SK-MEL-5 (cell line): ENCODE results near the gene TSHZ3. TPM values are rescaled to one million over a fixed set of nuclear protein-coding genes. Genes with fewer than 3 reads are reported as not detected.

Experiments
- DNase-seq: peaks from one replicate; pipeline ENCODE4 v3.0.0-alpha.2; 2016; ENCODE audit warnings: low read depth, low spot score
- in situ Hi-C: cut with HindIII; loops from 2 replicates; pipeline ENCODE4 v1.10.0; 2016; ENCODE audit warnings: low sequenced_read_pairs, high pct_unique_total_duplicates, low pct_unique_long_range_greater_than_20kb
- total RNA-seq: library from RNA; depleted of rRNA; stranded (reverse); fragments of >200 nt; shearing (Covaris generic); gene quantifications from 2 replicates; pipeline ENCODE4 v1.2.3, GENCODE V29; 2014

Gene TSHZ3
- total RNA-seq, 1 experiment from 2014 or later = 2.5 TPM

DNA sequence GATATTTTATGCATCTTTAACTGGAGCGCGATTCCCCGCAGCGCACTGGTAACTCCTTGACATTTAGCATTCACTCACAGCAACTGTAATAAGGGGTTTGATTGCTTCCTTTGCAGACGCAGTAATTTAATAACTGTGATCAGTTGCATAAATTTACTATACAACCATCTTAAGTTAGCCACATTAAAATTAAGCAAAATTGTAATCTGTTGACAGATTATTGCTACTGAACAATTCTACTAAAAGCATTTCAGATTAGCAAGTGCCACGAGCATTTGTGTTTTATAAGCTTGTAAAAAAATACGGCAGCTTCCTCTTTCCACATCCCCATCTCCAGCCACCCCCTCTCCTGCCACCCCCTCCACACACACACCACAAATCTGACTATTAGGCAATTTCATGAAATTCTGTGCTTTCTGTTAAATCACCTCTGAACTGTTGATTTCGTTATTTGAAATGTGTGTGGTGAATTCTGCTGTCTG lies 44.4 kb downstream of the TSHZ3 start:
- in situ Hi-C loops = no loop called here
- DNase-seq = no peak

DNA sequence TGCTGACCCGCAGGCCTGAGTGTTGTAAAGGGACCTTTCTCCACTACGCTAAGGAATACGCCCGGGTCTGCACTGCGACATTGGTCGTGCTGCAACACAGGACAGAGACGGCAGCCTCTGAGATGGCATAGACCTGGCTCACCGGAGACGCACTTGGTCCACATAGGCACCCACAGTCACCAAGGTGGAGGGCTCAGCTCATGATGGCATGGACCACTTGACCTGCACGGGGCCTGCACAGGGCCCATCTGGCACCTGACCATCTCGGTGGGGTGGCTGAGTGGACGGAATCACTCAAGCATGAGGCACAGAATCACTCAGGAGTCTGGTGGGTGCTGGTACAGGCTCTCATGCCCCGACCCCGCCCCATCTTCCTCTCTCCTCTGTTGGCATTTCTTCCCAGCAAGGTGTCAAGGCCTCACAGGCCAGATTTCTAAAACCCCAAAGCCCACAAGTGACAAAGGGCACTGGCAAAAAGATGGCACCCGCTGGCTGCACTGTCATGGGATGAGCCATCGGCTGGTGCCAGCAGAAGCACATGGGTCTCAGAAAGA lies 45.9 kb downstream of the TSHZ3 start:
- in situ Hi-C loops = no loop called here
- no peak for DNase-seq

DNA sequence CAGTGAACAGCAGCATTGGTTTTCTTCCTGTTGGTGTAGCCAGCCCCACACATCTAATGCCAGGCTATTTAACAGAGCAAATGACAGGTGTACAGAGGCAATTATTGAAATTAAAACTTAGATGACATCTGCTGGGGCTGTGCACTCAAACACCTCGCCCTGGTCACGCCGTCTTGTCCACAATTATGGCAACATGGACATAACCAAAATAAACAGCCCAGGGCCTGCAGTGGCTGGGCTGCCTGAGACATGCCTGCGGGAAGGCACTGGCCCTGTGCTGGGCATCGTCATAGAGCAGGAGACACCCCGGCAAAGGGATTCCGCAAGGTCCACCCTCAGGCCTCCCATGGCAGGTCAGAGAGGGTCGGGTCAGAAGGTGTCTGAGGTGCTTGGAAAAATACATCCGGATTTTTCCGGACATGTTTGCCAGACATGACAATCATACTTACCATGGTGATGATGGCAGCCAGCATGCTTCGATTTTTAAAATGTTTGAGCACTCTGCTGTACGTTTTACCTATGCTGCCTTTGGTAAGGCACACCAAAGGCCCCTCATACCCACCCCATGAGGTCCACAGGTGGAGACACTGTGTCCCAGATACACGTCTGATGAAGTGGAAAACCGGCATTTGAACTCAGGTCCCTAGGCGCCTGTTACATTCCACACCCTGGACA lies 47.8 kb downstream of the TSHZ3 start:
- in situ Hi-C loops = no loop called here
- no peak for DNase-seq

DNA sequence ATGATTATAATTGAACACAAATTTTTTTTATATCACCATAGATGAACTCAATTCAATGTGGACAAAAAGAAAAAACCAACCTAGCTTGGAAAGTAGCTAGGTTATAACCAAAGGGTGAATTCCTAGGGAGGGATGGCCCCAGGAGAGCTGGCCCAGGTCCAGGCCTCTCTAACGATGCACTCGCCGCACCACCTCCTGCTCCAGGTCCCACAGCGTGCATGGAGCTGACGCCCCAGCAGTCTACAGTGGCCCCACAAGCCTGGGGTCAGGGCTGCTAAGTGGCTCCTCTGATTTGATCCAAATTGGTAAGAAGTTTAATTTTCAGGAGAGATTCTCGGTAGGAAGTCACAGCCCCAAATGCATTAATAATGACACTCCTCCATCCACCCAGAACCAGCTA lies 48.8 kb downstream of the TSHZ3 start:
- in situ Hi-C loops = no loop called here
- no peak for DNase-seq

DNA sequence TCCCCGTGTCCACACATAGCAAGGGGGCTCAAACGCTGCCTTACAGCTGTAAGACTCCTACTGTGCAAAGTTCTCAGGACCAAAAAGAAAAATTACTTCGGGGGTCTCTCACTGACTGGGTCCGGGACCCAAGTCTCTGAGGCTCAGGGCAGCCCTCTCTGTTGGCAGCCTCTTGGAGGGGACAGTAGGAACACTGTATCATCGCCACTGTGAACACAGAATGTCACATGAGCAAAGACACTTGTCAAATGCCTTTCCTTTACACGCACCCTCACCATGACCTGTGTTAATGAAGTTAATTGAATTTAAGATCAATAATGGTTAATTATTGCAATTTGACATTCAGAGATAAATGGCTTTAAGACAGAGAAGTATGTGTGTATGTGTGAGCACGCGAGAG lies 49.6 kb downstream of the TSHZ3 start:
- no peak for DNase-seq
- in situ Hi-C loops = no loop called here

- DNase-seq = no peak
- in situ Hi-C loops = no loop called here
Measured at GRCh38 chr19:31297991-31298390, 51.2 kb downstream of the TSHZ3 start.

DNA sequence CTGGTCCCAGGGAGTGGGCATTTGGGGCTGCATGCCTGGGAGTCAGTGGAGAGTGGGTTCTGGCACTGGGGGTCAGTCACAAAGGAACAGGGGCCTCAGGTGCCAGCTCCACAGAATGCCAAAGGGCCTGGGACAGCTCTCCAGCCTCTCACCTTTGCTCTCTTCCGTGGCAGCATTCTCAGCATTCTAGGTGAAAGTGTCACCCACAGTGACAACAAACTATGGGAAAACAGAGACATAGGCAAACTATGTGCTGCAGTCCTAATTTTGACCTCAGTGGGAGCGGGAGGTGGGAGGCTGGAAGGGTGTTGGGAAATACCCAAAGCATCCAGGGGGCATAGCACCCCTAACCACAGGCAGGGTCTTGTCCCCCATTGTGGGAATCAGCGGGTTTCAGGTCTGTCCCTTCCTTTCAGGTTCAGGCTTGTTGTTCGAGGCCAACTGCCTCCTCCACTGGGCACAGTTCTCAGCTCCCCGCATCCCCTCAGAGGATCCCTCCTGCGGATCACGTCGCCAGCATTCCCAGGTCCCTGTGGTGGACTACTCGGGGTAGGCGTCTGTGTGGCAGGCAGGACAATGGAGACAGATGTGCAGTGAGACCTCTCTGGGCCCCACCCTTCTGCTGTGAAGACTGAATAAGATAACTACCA lies 52.4 kb downstream of the TSHZ3 start:
- in situ Hi-C loops = no loop called here
- DNase-seq = no peak

- DNase-seq = no peak
- in situ Hi-C loops = no loop called here
Measured at GRCh38 chr19:31294189-31294588, 55.0 kb downstream of the TSHZ3 start.

DNA sequence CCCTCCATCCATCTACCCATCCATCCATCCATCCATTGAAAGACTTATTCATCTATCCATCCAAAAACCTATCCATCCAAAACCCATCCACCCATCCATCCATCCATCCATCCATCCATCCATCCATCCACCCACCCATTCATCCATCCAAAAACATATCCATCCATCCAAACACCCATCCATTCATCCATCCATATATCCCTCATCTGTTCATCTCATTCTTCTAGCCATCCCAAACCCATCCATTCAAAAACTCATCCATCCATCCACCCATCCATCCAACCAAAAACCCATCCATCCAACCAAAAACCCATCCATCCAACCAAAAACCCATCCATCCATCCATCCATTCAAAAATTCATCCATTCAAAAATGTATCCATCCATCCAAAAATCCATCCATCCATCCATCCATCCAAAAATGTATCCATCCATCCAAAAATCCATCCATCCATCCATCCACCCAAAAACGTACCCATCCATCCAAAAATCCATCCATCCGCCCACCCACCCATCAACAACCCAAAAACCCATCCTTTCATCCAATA lies 56.5 kb downstream of the TSHZ3 start:
- DNase-seq = no peak
- in situ Hi-C loops = no loop called here

- peak; percentile 65 for DNase-seq
- in situ Hi-C loops = no loop called here
Measured at GRCh38 chr19:31290931-31291590, 58.2 kb downstream of the TSHZ3 start.

DNA sequence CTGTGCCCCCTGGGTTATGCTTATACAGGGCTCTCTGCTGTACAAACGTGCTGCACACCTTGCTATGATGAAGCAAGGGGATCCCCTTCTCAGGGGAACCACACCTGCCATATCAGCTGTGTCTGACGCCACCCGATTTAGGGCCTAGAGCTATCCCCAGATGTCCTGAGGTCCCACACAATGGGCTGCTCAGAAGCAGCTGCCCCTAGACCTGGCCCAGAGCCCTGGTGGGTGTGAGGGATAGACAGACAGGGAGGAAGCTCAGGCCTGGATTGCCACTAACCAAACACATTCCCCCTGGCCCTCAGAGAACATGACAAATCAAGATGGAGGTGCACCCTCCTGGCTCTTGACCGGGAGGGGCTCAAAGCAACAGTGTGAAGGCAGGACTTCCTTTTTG lies 59.3 kb downstream of the TSHZ3 start:
- DNase-seq = no peak

DNA sequence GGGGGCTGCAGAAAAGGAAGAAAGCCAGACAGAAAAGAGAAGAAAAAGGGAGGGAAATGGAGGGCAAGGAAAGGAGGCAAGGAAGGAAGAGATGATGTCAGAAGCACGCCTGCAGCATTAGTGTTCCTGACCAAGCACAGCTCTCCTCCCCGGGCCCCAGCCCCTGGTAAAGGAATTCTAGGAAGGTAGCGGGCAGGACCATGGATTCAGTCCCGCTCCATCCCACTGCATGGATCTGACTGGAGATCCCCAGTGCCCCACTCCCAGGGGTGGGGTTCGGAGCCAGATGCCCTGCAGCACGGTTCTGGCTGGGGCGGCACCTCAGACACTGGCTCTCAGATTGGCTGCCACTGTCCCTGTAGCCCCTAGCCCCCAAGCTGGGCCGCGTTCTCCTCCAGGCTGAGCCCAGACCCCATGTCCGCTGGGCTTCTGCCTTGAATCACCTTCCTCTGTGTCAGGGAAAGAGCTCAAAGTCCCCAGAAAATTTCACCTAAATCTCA lies 59.8 kb downstream of the TSHZ3 start:
- DNase-seq = no peak
- in situ Hi-C loops = no loop called here

More for the DNA sequence above, 59.3 kb downstream of the TSHZ3 start:
- in situ Hi-C loops = no loop called here

GRCh38 chr19:31286491-31286890 lies 62.7 kb downstream of the TSHZ3 start:
- in situ Hi-C loops = no loop called here
- no peak for DNase-seq

- in situ Hi-C loops = no loop called here
- DNase-seq = no peak
Measured at GRCh38 chr19:31285744-31286143, 63.5 kb downstream of the TSHZ3 start.

DNA sequence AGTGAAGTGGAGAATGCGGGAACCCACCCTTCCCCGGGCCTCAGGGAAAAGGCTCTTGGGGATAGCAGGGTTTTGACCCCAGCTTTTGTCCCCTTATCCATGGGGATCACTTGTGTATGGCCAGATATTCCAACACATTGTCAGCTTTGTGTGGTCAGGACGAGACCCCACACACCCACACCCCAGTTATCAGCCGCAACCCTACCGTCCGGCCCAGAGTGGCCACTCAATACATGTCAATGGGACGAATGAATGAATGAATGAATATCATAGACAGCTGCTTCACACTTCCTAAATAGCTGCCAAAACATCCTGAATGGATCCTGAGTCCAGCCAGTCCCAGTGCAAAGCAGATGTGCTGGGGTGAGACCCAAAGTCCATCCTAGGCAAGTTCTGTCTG lies 64.6 kb downstream of the TSHZ3 start:
- DNase-seq = no peak
- in situ Hi-C loops = no loop called here

GRCh38 chr19:31283701-31284100 lies 65.5 kb downstream of the TSHZ3 start:
- in situ Hi-C loops = no loop called here
- DNase-seq = no peak

GRCh38 chr19:31282346-31282745 lies 66.9 kb downstream of the TSHZ3 start:
- in situ Hi-C loops = no loop called here
- DNase-seq = no peak
